ENCODE measurements around the gene EVC. TPM values are rescaled to one million over a fixed set of nuclear protein-coding genes. Genes with fewer than 3 reads are reported as not detected.

EVC gene
- total RNA-seq, 2 experiments from 2014 or later, result 0.69 to 1.3 TPM

- ChIA-PET CTCF (no interaction called here), POLR2A (no interaction called here)
Measured at GRCh38 chr4:5750052-5750945, 39.3 kb downstream of the EVC start.

DNA sequence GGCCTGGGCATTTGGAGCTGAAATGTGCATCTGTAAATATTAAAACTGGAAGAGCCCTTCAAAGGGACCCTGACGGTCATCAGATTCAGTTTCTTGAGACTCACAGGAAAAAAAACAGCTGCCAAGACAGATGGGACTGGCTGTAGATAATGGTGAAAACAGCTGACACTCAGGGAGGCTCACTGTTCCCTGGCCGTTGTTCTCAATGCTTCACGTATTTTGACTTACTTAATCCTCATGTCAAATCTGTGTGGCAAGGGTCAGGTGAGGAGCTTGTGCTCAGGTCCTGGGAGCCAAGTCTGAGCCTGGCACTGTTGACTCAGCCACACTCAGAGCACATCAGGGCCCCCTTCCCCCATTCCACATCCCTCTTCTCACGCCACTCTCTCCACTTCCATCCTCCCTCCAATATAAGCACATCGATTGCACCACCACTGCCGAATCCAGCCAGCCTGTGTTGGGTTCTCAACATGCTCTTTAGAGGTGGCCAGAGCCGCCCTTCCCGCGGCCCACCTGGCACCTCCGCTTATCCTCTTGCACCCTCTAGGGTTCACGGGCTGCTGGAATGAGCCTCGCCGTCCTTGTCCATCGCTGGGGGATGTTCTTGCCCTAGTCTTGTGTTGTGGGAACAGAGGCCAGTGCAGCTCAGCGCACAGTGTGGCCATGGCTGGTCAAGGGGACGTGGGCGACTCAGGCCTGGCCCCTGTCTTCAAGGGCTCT, 40.1 kb downstream of the EVC start:
- ChIA-PET CTCF (no interaction called here), POLR2A (no interaction called here)
- H3K27ac Mint-ChIP-seq, result no peak overlapping the region
- H3K36me3 Mint-ChIP-seq (ENCODE audit: low read depth), result no peaks in the 10 kb centered on the region
- no peaks in the 10 kb centered on the region for H3K4me1 Mint-ChIP-seq
- DNase-seq, result no peak
- no peaks in the 10 kb centered on the region for H3K9me3 Mint-ChIP-seq
- no peak overlapping the region for H3K4me3 Mint-ChIP-seq
- H3K27me3 Mint-ChIP-seq, result no peaks in the 10 kb centered on the region

More at GRCh38 chr4:5750052-5750945, 39.3 kb downstream of the EVC start:
- no peak overlapping the region for H3K27ac Mint-ChIP-seq
- H3K27me3 Mint-ChIP-seq, result no peaks in the 10 kb centered on the region
- no peak overlapping the region for H3K4me3 Mint-ChIP-seq
- H3K4me1 Mint-ChIP-seq, result no peaks in the 10 kb centered on the region
- H3K9me3 Mint-ChIP-seq, result no peaks in the 10 kb centered on the region
- no peak for DNase-seq
- no peaks in the 10 kb centered on the region for H3K36me3 Mint-ChIP-seq (ENCODE audit: low read depth)

- H3K4me1 Mint-ChIP-seq, result no peaks in the 10 kb centered on the region
- H3K4me3 Mint-ChIP-seq, result no peak overlapping the region
- no peaks in the 10 kb centered on the region for H3K9me3 Mint-ChIP-seq
- DNase-seq, result no peak
- no peaks in the 10 kb centered on the region for H3K27me3 Mint-ChIP-seq
- ChIA-PET CTCF (no interaction called here), POLR2A (no interaction called here)
- no peaks in the 10 kb centered on the region for H3K36me3 Mint-ChIP-seq (ENCODE audit: low read depth)
- no peak overlapping the region for H3K27ac Mint-ChIP-seq
Measured at GRCh38 chr4:5751666-5752375, 40.8 kb downstream of the EVC start.

DNA sequence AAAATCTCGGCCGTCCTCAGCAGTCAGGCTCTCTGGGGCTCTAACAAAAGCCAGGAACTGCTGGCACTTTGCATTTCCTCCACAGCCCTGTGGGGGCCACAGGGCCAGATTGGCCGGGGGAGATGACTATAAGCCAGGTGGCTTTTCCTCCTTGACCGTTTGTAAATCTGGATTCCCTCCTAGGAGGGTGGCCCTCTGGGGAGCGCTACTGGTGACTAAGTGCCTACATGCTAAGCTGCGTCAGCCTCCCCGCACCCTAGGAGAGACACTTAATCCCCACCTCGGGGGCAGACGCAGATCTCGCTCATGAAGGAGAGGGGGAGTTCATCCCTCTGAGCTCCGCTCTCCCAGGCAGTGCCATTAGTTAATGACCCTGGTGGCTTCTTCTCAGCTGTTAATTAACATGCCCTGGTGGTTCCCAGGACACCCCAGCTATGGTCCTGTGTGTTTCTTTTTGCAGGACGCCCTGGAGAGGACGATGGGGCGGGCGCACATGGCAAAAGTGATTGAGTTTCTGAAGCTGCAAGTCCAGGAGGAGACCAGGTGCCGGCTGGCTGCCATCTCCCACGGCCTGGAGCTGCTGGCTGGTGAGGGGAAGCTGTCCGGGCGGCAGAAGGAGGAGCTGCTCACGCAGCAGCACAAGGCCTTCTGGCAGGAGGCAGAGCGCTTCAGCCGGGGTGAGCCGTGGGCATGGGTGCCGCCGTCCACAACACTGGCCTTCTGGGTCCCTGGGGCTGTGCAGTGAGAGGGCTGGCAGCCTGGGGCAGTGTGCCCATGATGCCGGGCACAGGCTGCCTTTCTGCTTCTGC, 41.6 kb downstream of the EVC start:
- POLR2A ChIA-PET, result no interaction called here
- Mint-ChIP-seq H3K4me3 (no peak overlapping the region), H3K27me3 (no peaks in the 10 kb centered on the region), H3K9me3 (no peaks in the 10 kb centered on the region), H3K27ac (no peak overlapping the region), H3K4me1 (no peaks in the 10 kb centered on the region), H3K36me3 (ENCODE audit: low read depth) (no peaks in the 10 kb centered on the region)
- no peak for DNase-seq
- CTCF ChIA-PET, result no interaction called here

GRCh38 chr4:5753366-5753765, 42.4 kb downstream of the EVC start:
- no peak for DNase-seq
- Mint-ChIP-seq H3K4me3 (no peak overlapping the region), H3K27me3 (no peaks in the 10 kb centered on the region), H3K36me3 (ENCODE audit: low read depth) (no peaks in the 10 kb centered on the region), H3K9me3 (no peaks in the 10 kb centered on the region), H3K4me1 (no peaks in the 10 kb centered on the region), H3K27ac (no peak overlapping the region)
- ChIA-PET POLR2A (no interaction called here), CTCF (no interaction called here)

DNA sequence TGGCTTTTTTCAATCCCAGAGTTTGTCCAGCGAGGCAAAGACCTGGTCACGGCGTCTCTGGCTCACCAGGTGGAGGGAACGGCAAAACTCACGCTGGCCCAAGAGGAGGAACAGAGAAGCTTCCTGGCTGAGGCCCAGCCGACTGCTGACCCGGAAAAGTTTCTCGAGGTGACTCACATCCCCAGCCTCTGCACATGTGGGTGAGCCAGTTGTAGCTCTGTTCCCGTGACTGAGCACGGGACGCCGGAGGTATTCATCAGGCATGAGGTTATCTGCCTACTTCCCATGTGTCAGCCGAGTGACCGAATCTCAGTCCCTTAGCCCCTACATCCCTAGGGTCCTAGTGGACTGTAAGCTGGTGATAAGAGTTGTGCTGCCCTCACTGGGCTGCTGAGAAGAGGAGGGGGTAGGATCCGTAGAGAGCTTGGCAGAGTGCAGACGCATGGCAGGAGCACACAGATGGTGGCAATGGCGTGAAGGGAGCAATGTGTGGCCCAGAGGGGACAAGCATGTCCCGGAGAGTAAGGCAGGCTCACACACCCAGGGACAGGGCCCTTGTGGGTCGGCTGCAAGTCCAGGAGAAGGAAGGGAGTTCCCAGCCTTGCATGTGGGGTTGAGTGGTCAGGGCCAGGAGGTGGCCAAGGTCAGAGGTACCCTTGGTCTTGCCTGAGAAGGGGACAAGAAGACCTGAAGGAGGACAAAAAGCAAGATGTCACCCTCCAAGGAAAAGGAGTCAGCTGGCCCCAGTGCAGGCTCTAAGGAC, 42.9 kb downstream of the EVC start:
- no peak for DNase-seq
- POLR2A ChIA-PET, result no interaction called here
- no peaks in the 10 kb centered on the region for H3K9me3 Mint-ChIP-seq
- H3K4me3 Mint-ChIP-seq, result no peak overlapping the region
- no peak overlapping the region for H3K27ac Mint-ChIP-seq
- H3K36me3 Mint-ChIP-seq (ENCODE audit: low read depth), result no peaks in the 10 kb centered on the region
- no peaks in the 10 kb centered on the region for H3K27me3 Mint-ChIP-seq
- CTCF ChIA-PET, result no interaction called here
- H3K4me1 Mint-ChIP-seq, result peaks cover 4% of the 10 kb centered on the region

DNA sequence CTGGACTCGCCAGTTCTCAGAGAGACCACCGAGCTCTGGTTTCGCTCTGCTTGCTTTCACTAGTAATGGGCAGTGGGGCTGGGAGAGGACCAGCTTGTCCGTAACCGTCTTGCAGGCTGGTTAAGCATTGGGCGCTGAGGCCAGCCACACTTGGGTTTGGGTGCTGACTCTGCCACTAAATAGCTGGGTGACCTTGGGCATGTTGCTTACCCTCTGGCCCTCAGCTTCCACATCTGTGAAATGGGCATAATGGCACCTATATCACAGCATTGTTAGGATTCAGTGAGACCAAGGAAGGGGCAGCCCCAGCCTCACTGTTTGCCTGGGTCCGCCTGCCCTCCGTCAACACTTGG, 43.5 kb downstream of the EVC start:
- Mint-ChIP-seq H3K9me3 (no peaks in the 10 kb centered on the region), H3K36me3 (ENCODE audit: low read depth) (no peaks in the 10 kb centered on the region), H3K4me1 (peaks cover 4% of the 10 kb centered on the region), H3K4me3 (no peak overlapping the region), H3K27me3 (no peaks in the 10 kb centered on the region), H3K27ac (no peak overlapping the region)
- ChIA-PET CTCF (no interaction called here), POLR2A (no interaction called here)
- DNase-seq, result no peak

- Mint-ChIP-seq H3K36me3 (ENCODE audit: low read depth) (no peaks in the 10 kb centered on the region), H3K9me3 (no peaks in the 10 kb centered on the region), H3K27ac (no peak overlapping the region), H3K4me1 (peaks cover 4% of the 10 kb centered on the region), H3K27me3 (no peaks in the 10 kb centered on the region), H3K4me3 (no peak overlapping the region)
- ChIA-PET POLR2A (no interaction called here), CTCF (no interaction called here)
- DNase-seq, result no peak
Measured at GRCh38 chr4:5755161-5755560, 44.2 kb downstream of the EVC start.

- ChIA-PET POLR2A (no interaction called here), CTCF (no interaction called here)
- no peak for DNase-seq
- H3K9me3 Mint-ChIP-seq, result no peaks in the 10 kb centered on the region
- peaks cover 4% of the 10 kb centered on the region for H3K4me1 Mint-ChIP-seq
- no peaks in the 10 kb centered on the region for H3K27me3 Mint-ChIP-seq
- H3K27ac Mint-ChIP-seq, result no peak overlapping the region
- H3K4me3 Mint-ChIP-seq, result no peak overlapping the region
- no peaks in the 10 kb centered on the region for H3K36me3 Mint-ChIP-seq (ENCODE audit: low read depth)
Measured at GRCh38 chr4:5755679-5756078, 44.7 kb downstream of the EVC start.

GRCh38 chr4:5756271-5756670, 45.3 kb downstream of the EVC start:
- Mint-ChIP-seq H3K4me3 (no peak overlapping the region), H3K36me3 (ENCODE audit: low read depth) (no peaks in the 10 kb centered on the region), H3K27me3 (no peaks in the 10 kb centered on the region), H3K9me3 (no peaks in the 10 kb centered on the region), H3K27ac (no peak overlapping the region), H3K4me1 (peaks cover 4% of the 10 kb centered on the region)
- no peak for DNase-seq
- CTCF ChIA-PET, result no interaction called here
- POLR2A ChIA-PET, result no interaction called here

DNA sequence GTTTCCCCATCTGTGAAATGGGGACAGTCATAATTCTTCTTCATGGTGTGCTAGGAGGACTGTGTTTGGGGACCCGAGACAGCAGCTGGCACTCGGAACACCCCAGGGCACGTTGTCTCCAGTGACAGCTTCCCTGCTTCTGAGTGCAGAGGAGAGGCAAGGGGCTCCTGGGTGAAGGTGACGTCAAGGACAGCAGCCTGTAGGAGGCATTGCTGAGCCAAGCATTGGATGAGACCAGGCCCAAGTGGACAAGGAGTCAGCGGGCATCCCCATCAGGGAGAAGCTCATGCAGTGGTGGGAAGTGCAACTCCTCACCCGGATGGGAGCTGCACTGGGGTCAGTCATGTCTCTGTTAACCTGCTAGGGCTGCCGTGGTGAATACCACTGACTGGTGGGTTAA, 46.1 kb downstream of the EVC start:
- DNase-seq, result no peak
- Mint-ChIP-seq H3K27me3 (no peaks in the 10 kb centered on the region), H3K9me3 (no peaks in the 10 kb centered on the region), H3K27ac (no peak overlapping the region), H3K36me3 (ENCODE audit: low read depth) (no peaks in the 10 kb centered on the region), H3K4me1 (peaks cover 4% of the 10 kb centered on the region), H3K4me3 (no peak overlapping the region)
- POLR2A ChIA-PET, result no interaction called here
- CTCF ChIA-PET, result no interaction called here

DNA sequence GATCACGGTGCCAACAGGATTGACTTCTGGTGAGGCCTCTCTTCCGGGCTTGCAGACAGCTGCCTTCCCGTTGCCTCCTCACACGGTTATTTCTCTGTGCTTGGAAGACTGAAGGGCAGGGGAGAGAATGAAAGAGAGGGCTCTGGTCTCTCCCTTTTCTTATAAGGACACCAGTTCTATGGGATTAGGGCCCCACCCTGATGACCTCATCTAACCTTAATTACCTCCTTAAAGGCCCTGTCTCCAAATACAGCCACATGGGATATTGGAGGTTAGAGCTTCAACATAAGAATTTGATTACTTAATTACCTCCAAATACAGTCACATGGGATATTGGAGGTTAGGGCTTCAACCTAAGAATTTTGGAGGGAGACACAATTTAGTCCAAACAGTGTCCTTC, 46.5 kb downstream of the EVC start:
- Mint-ChIP-seq H3K27ac (no peak overlapping the region), H3K27me3 (no peaks in the 10 kb centered on the region), H3K9me3 (no peaks in the 10 kb centered on the region), H3K4me1 (peaks cover 4% of the 10 kb centered on the region), H3K4me3 (no peak overlapping the region), H3K36me3 (ENCODE audit: low read depth) (no peaks in the 10 kb centered on the region)
- POLR2A ChIA-PET, result no interaction called here
- no peak for DNase-seq
- CTCF ChIA-PET, result no interaction called here

Measured in activated CD4-positive, alpha-beta T cell treated with anti-CD3 and anti-CD28 coated beads, Interleukin-2, amount 10 ng/mL, durations not matched to agents 7 days and 5 days (primary cell).